ENCODE measurements around the gene DUOXA1.

- no peak for TF ChIP-seq EZH2 (IDR thresholded peaks at IDR 0.05)
- no peak for TF ChIP-seq POLR2AphosphoS5 (IDR thresholded peaks at IDR 0.05; ENCODE audit: borderline replicate concordance, low read depth, low read length)
- TF ChIP-seq FOXP2 (optimal IDR thresholded peaks at IDR 0.05; ENCODE audit: control extremely low read depth, extremely low read length, insufficient read depth): no peak
Observed at GRCh38 chr15:45171912-45172311, 42.2 kb upstream of the DUOXA1 start.
